GM19238 (cell line): ENCODE data around the gene NPIPA8.
"Not testable (repeated sequence)": the region's sequence is repeated elsewhere in the genome, so short reads cannot be mapped to it uniquely, and the experiment has no call there.

Experiments
- DNase-seq: peaks from one replicate; pipeline ENCODE4 v3.0.0; 2011; ENCODE audit warnings: low spot score; ENCODE audit not compliant: insufficient read length

The NPIPA8 gene

DNA sequence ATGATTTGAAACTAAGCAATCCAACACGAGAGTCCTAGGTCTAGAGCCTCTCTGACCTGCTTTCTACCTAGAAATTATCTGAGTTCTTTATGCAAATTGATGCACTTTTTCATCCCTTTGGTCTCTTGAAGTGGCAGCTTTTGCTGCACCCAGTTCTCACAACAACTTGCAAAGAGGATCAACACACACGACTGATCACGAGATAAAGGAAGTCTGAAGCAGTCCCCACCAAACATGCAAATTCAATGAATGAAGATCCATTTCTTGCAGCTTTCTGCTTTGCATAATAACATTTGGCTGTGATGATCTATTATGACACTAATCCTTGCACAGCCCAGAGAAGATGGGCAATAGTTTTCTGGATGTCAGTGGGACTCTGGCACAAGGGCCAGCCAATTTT is 56.2 kb downstream of the NPIPA8 start:
- not testable (repeated sequence) for DNase-seq

DNA sequence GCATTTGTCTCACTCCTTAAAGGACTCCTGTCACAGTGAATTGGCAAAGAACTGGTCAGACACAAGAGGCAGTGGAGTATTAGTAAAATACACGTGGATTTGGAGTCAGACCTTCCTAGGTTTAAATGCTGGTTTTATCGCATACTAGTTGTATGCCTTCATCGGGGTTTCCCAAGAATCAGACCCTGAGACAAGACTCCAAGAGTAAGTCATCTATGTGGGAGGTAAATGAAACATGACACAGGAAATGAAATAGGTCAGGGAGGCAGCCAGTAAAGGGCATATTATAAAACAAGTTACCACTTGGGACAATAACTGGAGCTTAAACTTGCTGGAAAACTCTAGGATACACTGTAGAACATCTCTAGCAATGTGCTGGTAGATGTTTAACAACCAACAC is 59.8 kb downstream of the NPIPA8 start:
- not testable (repeated sequence) for DNase-seq

DNA sequence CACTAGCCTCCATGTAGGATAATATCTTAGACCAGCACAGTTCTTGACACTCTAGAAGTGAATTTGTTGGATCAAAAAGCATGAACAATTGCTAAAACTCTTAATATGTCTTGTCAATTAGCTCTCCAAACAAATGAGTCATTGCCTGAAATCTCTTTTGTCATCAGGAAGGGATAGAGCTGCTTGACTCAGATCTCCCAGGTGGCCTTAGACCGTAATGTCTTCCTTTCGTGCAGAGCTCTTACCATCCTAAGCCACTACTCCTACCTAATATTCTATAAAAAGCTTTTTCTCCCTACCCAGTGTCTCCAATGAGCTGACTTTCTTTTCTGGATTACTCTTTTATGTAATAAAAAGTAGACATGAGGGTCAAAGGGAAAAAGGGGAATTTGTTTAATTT is 66.4 kb downstream of the NPIPA8 start:
- not testable (repeated sequence) for DNase-seq
